ENCODE results near the gene DCST1. TPM values are rescaled to one million over a fixed set of nuclear protein-coding genes. Genes with fewer than 3 reads are reported as not detected.

The DCST1 gene
- total and polyA plus RNA-seq, 2 experiments from 2014 or later = 0.27 TPM; not detected in 1

GRCh38 chr1:154999571-155000410, 33.8 kb upstream of the DCST1 start:
- DNase-seq (ENCODE audit: low read depth in 1 of 2, low spot score in 1 of 2) = peak in 1 of 2 donors; percentile 70
- TF ChIP-seq CTCF (IDR thresholded peaks at IDR 0.05; ENCODE audit: low read depth, low read length) = no peak
- Histone ChIP-seq H3K4me1 (ENCODE audit: low read depth) (peaks cover 10% of the 10 kb centered on the region), H3K4me3 (peak overlapping the region; percentile 75), H3K27ac (peak overlapping the region; percentile 85), H3K9me3 (ENCODE audit: low read depth) (no peaks in the 10 kb centered on the region), H3K36me3 (no peaks in the 10 kb centered on the region), H3K27me3 (no peaks in the 10 kb centered on the region)

GRCh38 chr1:155000411-155000725, 33.3 kb upstream of the DCST1 start:
- no peak for TF ChIP-seq CTCF (IDR thresholded peaks at IDR 0.05; ENCODE audit: low read depth, low read length)
- Histone ChIP-seq H3K36me3 (no peaks in the 10 kb centered on the region), H3K9me3 (ENCODE audit: low read depth) (no peaks in the 10 kb centered on the region), H3K4me1 (ENCODE audit: low read depth) (peaks cover 10% of the 10 kb centered on the region), H3K27me3 (no peaks in the 10 kb centered on the region), H3K4me3 (peak overlapping the region; percentile 75), H3K27ac (peak overlapping the region; percentile 85)
- DNase-seq (ENCODE audit: low read depth in 1 of 2, low spot score in 1 of 2) = no peak

GRCh38 chr1:155000726-155001424, 32.7 kb upstream of the DCST1 start:
- H3K36me3 ChIP-seq = no peaks in the 10 kb centered on the region
- TF ChIP-seq CTCF (IDR thresholded peaks at IDR 0.05; ENCODE audit: low read depth, low read length) = no peak
- H3K4me3 ChIP-seq = peak overlapping the region; percentile 75
- H3K27me3 ChIP-seq = no peaks in the 10 kb centered on the region
- H3K27ac ChIP-seq = peak overlapping the region; percentile 85
- DNase-seq (ENCODE audit: low read depth in 1 of 2, low spot score in 1 of 2) = peak; percentile 87 to 94
- H3K4me1 ChIP-seq (ENCODE audit: low read depth) = peaks cover 10% of the 10 kb centered on the region
- no peaks in the 10 kb centered on the region for H3K9me3 ChIP-seq (ENCODE audit: low read depth)

GRCh38 chr1:155001425-155001674, 32.3 kb upstream of the DCST1 start:
- Histone ChIP-seq H3K4me1 (ENCODE audit: low read depth) (peaks cover 10% of the 10 kb centered on the region), H3K9me3 (ENCODE audit: low read depth) (no peaks in the 10 kb centered on the region), H3K4me3 (peak overlapping the region; percentile 75), H3K27ac (peak overlapping the region; percentile 85), H3K27me3 (no peaks in the 10 kb centered on the region), H3K36me3 (no peaks in the 10 kb centered on the region)
- no peak for DNase-seq (ENCODE audit: low read depth in 1 of 2, low spot score in 1 of 2)
- TF ChIP-seq CTCF (IDR thresholded peaks at IDR 0.05; ENCODE audit: low read depth, low read length) = no peak

GRCh38 chr1:155001675-155002463, 31.8 kb upstream of the DCST1 start:
- peaks cover 10% of the 10 kb centered on the region for H3K4me1 ChIP-seq (ENCODE audit: low read depth)

More at GRCh38 chr1:155001675-155002463, 31.8 kb upstream of the DCST1 start:
- H3K27ac ChIP-seq = peak overlapping the region; percentile 85
- peak; percentile 99 to 100 for DNase-seq (ENCODE audit: low read depth in 1 of 2, low spot score in 1 of 2)
- no peaks in the 10 kb centered on the region for H3K27me3 ChIP-seq
- peak overlapping the region; percentile 75 for H3K4me3 ChIP-seq
- no peaks in the 10 kb centered on the region for H3K9me3 ChIP-seq (ENCODE audit: low read depth)
- no peaks in the 10 kb centered on the region for H3K36me3 ChIP-seq
- TF ChIP-seq CTCF (IDR thresholded peaks at IDR 0.05; ENCODE audit: low read depth, low read length) = peak; percentile 64
